MV-4-11 (cell line): Measurements from ENCODE around the gene NFATC3.

ENCODE experiments used
- DNase-seq: peaks from one replicate; lab custom pipeline; 2025; lab: John Stamatoyannopoulos, UW

The NFATC3 gene

GRCh38 chr16:68246666-68247065 lies 161.5 kb downstream of the NFATC3 start:
- DNase-seq = peak; percentile 47

- peak; percentile 82 for DNase-seq
Observed at GRCh38 chr16:68247400-68247799, 162.2 kb downstream of the NFATC3 start.

GRCh38 chr16:68247932-68248331 lies 162.8 kb downstream of the NFATC3 start:
- no peak for DNase-seq

GRCh38 chr16:68249371-68249770 lies 164.2 kb downstream of the NFATC3 start:
- no peak for DNase-seq

GRCh38 chr16:68250951-68251350 lies 165.8 kb downstream of the NFATC3 start:
- no peak for DNase-seq

GRCh38 chr16:68251832-68252231 lies 166.7 kb downstream of the NFATC3 start:
- no peak for DNase-seq

GRCh38 chr16:68252383-68252782 lies 167.2 kb downstream of the NFATC3 start:
- no peak for DNase-seq

GRCh38 chr16:68253721-68254120 lies 168.6 kb downstream of the NFATC3 start:
- DNase-seq = no peak

GRCh38 chr16:68255712-68256111 lies 170.5 kb downstream of the NFATC3 start:
- no peak for DNase-seq

GRCh38 chr16:68257251-68257905 lies 172.2 kb downstream of the NFATC3 start:
- peak; percentile 94 for DNase-seq

- DNase-seq = peak; percentile 84
Observed at GRCh38 chr16:68257906-68258800, 173.0 kb downstream of the NFATC3 start.

- DNase-seq = peak; percentile 62
Observed at GRCh38 chr16:68259007-68259825, 174.0 kb downstream of the NFATC3 start.

- DNase-seq = no peak
Observed at GRCh38 chr16:68263559-68264127, 178.5 kb downstream of the NFATC3 start.

- peak; percentile 68 for DNase-seq
Observed at GRCh38 chr16:68264128-68265077, 179.2 kb downstream of the NFATC3 start, which contains the start of gene SLC7A6. SLC7A6 (plus strand) TSS chr16:68264526; CDS start chr16:68274727, 10,201 bp downstream.

- DNase-seq = peak; percentile 64
Observed at GRCh38 chr16:68265078-68265920, 180.1 kb downstream of the NFATC3 start.

GRCh38 chr16:68267612-68268405 lies 182.6 kb downstream of the NFATC3 start:
- no peak for DNase-seq

GRCh38 chr16:68269793-68270192 lies 184.6 kb downstream of the NFATC3 start:
- no peak for DNase-seq

GRCh38 chr16:68270353-68270752 lies 185.2 kb downstream of the NFATC3 start:
- DNase-seq = no peak
